Muscle of back (tissue), 11 donors: ENCODE results near the gene GPR50. TPM values are rescaled to one million over a fixed set of nuclear protein-coding genes. Genes with fewer than 3 reads are reported as not detected.

Source experiments
- DNase-seq, 3 donors: peaks; one replicate each; pipeline versions ENCODE4 v3.0.0 to v3.0.0-alpha.2; 2013
- polyA plus RNA-seq, 10 donors: library from polyadenylated mRNA; unstranded; fragments of 120-200 nt; gene quantifications; one replicate each; pipeline ENCODE4 v1.2.1, GENCODE V29; 2013; ENCODE audit not compliant: insufficient read length in 10 of 10

GPR50 gene
- polyA plus RNA-seq, 10 donors = not detected

GRCh38 chrX:151226941-151227340, 50.6 kb downstream of the GPR50 start:
- DNase-seq = no peak

GRCh38 chrX:151227627-151228026, 51.2 kb downstream of the GPR50 start:
- peak in 2 of 3 donors; percentile 17 to 64 for DNase-seq

GRCh38 chrX:151228935-151229334, 52.6 kb downstream of the GPR50 start:
- DNase-seq = no peak

Other genes with a start within 250 kb of the GPR50 start
- 10 to 100 TPM; 53.2 to 84.5 (median 58.3) TPM for gene HMGB3, start 193.2 kb upstream of the GPR50 start, polyA plus RNA-seq
- gene VMA21, start 220.6 kb downstream of the GPR50 start, polyA plus RNA-seq = 10 to 100 TPM; 13.7 to 23.0 (median 17.6) TPM